Endodermal cell (in vitro differentiated cells): ENCODE results near the gene ELP2. TPM values are rescaled to one million over a fixed set of nuclear protein-coding genes. Genes with fewer than 3 reads are reported as not detected.
"Not testable (repeated sequence)": the region's sequence is repeated elsewhere in the genome, so short reads cannot be mapped to it uniquely, and the experiment has no call there.

Experiments used
- DNase-seq: peaks from one replicate; pipeline ENCODE4 v3.0.0-alpha.2; 2017
- H3K27ac ChIP-seq: 2 replicates; pipeline ENCODE4 v1.5.1; 2013; ENCODE audit warnings: mild to moderate bottlenecking, low read depth, low read length, moderate library complexity
- H3K27me3 ChIP-seq: 2 replicates; pipeline ENCODE4 v1.6.1; 2013; ENCODE audit warnings: mild to moderate bottlenecking, low read length, moderate library complexity; ENCODE audit not compliant: insufficient read depth, control insufficient read depth, poor library complexity, severe bottlenecking
- H3K36me3 ChIP-seq: 2 replicates; pipeline ENCODE4 v1.7.0; 2013; ENCODE audit warnings: mild to moderate bottlenecking, low read length, moderate library complexity; ENCODE audit not compliant: control insufficient read depth, insufficient read depth
- H3K4me1 ChIP-seq: one replicate; pipeline ENCODE4 v1.7.0; 2013; ENCODE audit warnings: low read length; ENCODE audit not compliant: control insufficient read depth, insufficient read depth
- H3K4me3 ChIP-seq: 2 replicates; pipeline ENCODE4 v1.5.1; 2013; ENCODE audit warnings: mild to moderate bottlenecking, low read length, moderate library complexity
- H3K9ac ChIP-seq: 2 replicates; pipeline ENCODE4 v1.6.1; 2013; ENCODE audit warnings: mild to moderate bottlenecking, low read length, moderate library complexity; ENCODE audit not compliant: poor library complexity, severe bottlenecking; ENCODE audit errors: extremely low read depth
- H3K9me3 ChIP-seq: 2 replicates; pipeline ENCODE4 v1.6.1; 2013; ENCODE audit warnings: mild to moderate bottlenecking, low read length, moderate library complexity; ENCODE audit not compliant: control insufficient read depth
- H3K27ac Mint-ChIP-seq: 2 replicates; pipeline ENCODE4 v1.8.0; 2020; ENCODE audit warnings: mixed read lengths
- H3K27me3 Mint-ChIP-seq: 2 replicates; pipeline ENCODE4 v1.8.0; 2021; ENCODE audit warnings: mild to moderate bottlenecking, mixed read lengths; ENCODE audit not compliant: insufficient read depth
- H3K36me3 Mint-ChIP-seq: 2 replicates; pipeline ENCODE4 v1.8.0; 2020; ENCODE audit warnings: low read depth, mixed read lengths
- H3K4me1 Mint-ChIP-seq: 2 replicates; pipeline ENCODE4 v1.8.0; 2020; ENCODE audit warnings: mixed read lengths
- H3K4me3 Mint-ChIP-seq: 2 replicates; pipeline ENCODE4 v1.8.0; 2020; ENCODE audit warnings: mild to moderate bottlenecking, moderate library complexity, mixed read lengths
- H3K9me3 Mint-ChIP-seq: 2 replicates; pipeline ENCODE4 v1.8.0; 2020; ENCODE audit warnings: mild to moderate bottlenecking, mixed read lengths
- CTCF ChIP-seq: fragments of 200-600 bp; sonication (generic); conservative IDR thresholded peaks from 2 replicates; pipeline ENCODE4 v1.5.0; 2021; ENCODE audit warnings: antibody characterized with exemption, mild to moderate bottlenecking
- WGBS, 2 experiments: methylation state at CpG; one replicate each; pipeline versions ENCODE4 v1.1.5 to v1.1.7; 2013; ENCODE audit warnings: missing lambda C conversion rate in 2 of 2, mixed read lengths in 1 of 2; ENCODE audit not compliant: insufficient coverage in 1 of 2, insufficient read length in 1 of 2; 5-methylcytosine and 5-hydroxymethylcytosine counted together
- total RNA-seq, 2 donors: library from RNA; stranded (reverse); fragmentation: NEBNext Ultra II Directional in 1 of 2; extraction: Animal tissue kit (Norgen Biotek cat#: 25700) in 1 of 2; gene quantifications; 2 replicates in 1 of 2; 3 replicates in 1 of 2; pipeline ENCODE4 v1.2.1, GENCODE V29; 2021

The ELP2 gene
- total RNA-seq, 2 donors from 2014 or later: 125 to 129 TPM

GRCh38 chr18:36203360-36203895 lies 73.7 kb downstream of the ELP2 start:
- peaks cover 7% of the 10 kb centered on the region for H3K4me1 Mint-ChIP-seq
- Histone ChIP-seq H3K27ac (no peak overlapping the region), H3K9me3 (peaks cover 6% of the 10 kb centered on the region), H3K27me3 (peaks cover 51% of the 10 kb centered on the region), H3K9ac (no peak overlapping the region), H3K36me3 (no peaks in the 10 kb centered on the region), H3K4me1 (no peaks in the 10 kb centered on the region), H3K4me3 (no peak overlapping the region)
- no peak for TF ChIP-seq CTCF
- H3K9me3 Mint-ChIP-seq: peaks cover 6% of the 10 kb centered on the region
- H3K4me3 Mint-ChIP-seq: no peak overlapping the region
- 75 to 84% methylated on average over 7 of the region's 7 CpGs for WGBS, 2 experiments
- H3K27me3 Mint-ChIP-seq: peaks cover 14% of the 10 kb centered on the region
- H3K36me3 Mint-ChIP-seq: peaks cover 5% of the 10 kb centered on the region
- no peak overlapping the region for H3K27ac Mint-ChIP-seq
- DNase-seq: peak; percentile 50

GRCh38 chr18:36205166-36205565 lies 75.5 kb downstream of the ELP2 start:
- TF ChIP-seq CTCF: no peak
- Histone ChIP-seq H3K36me3 (no peaks in the 10 kb centered on the region), H3K27ac (no peak overlapping the region), H3K27me3 (peaks cover 34% of the 10 kb centered on the region), H3K9ac (no peak overlapping the region), H3K4me1 (no peaks in the 10 kb centered on the region), H3K4me3 (no peak overlapping the region), H3K9me3 (peaks cover 6% of the 10 kb centered on the region)
- Mint-ChIP-seq H3K27ac (no peak overlapping the region), H3K4me1 (peaks cover 5% of the 10 kb centered on the region), H3K36me3 (peaks cover 5% of the 10 kb centered on the region), H3K27me3 (peaks cover 9% of the 10 kb centered on the region), H3K4me3 (no peak overlapping the region), H3K9me3 (peaks cover 6% of the 10 kb centered on the region)
- 84 to 100% methylated on average over 3 to 4 of the region's 4 CpGs for WGBS, 2 experiments
- DNase-seq: no peak

DNA sequence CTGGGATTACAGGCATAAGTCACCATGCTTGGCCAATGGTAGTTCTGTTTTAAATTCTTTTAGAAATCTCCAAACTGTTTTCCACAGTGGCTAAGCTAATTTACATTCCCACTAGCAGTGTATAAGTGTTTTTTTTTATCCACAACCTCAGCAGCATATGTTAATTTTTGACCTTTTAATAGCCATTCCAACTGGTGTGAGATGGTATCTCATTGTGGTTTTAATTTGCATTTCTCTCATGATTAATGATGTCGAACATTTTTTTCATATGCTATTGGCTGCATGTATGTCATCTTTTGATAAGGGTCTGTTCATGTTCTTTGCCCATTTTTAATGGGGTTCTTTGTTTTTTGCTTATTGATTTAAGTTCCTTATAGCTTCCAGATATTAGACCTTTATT lies 77.6 kb downstream of the ELP2 start:
- no peak overlapping the region for H3K4me3 Mint-ChIP-seq
- Histone ChIP-seq H3K27me3 (peaks cover 21% of the 10 kb centered on the region), H3K27ac (no peak overlapping the region), H3K36me3 (no peaks in the 10 kb centered on the region), H3K4me1 (no peaks in the 10 kb centered on the region), H3K9ac (no peak overlapping the region), H3K4me3 (no peak overlapping the region), H3K9me3 (peaks cover 6% of the 10 kb centered on the region)
- no peak for DNase-seq
- peaks cover 7% of the 10 kb centered on the region for H3K27me3 Mint-ChIP-seq
- H3K36me3 Mint-ChIP-seq: peaks cover 5% of the 10 kb centered on the region
- peaks cover 3% of the 10 kb centered on the region for H3K4me1 Mint-ChIP-seq
- no peak for TF ChIP-seq CTCF
- WGBS, 2 experiments: 91% methylated on average over 1 of the region's 1 CpG; no CpG with 5 or more reads in 1 of the 2 experiments
- peaks cover 6% of the 10 kb centered on the region for H3K9me3 Mint-ChIP-seq
- no peak overlapping the region for H3K27ac Mint-ChIP-seq

- H3K4me3 ChIP-seq, H3K9me3 ChIP-seq, H3K27me3 Mint-ChIP-seq, H3K27ac ChIP-seq, H3K9me3 Mint-ChIP-seq, H3K36me3 Mint-ChIP-seq, H3K4me1 ChIP-seq, H3K4me3 Mint-ChIP-seq, H3K9ac ChIP-seq, H3K4me1 Mint-ChIP-seq, H3K36me3 ChIP-seq, DNase-seq, H3K27ac Mint-ChIP-seq: not testable (repeated sequence)
- WGBS, 2 experiments: 95 to 100% methylated on average over 1 to 2 of the region's 2 CpGs
- H3K27me3 ChIP-seq: peaks cover 21% of the 10 kb centered on the region
Observed at GRCh38 chr18:36207969-36208368, 78.3 kb downstream of the ELP2 start.
